HL-60/S4 (cell line): ENCODE data around the gene PRAMEF18.
"Not testable (repeated sequence)": the region's sequence is repeated elsewhere in the genome, so short reads cannot be mapped to it uniquely, and the experiment has no call there.

Experiments used
- in situ Hi-C: fragments of 300-500 bp; cut with MboI; formaldehyde crosslinking; loops from 2 replicates; pipeline ENCODE4 v1.14.3; 2022; ENCODE audit warnings: low sequenced_read_pairs

The PRAMEF18 gene

GRCh38 chr1:13216619-13217018, 9.3 kb downstream of the PRAMEF18 start:
- in situ Hi-C loops, result not testable (repeated sequence)

- in situ Hi-C loops, result not testable (repeated sequence)
Observed at GRCh38 chr1:13208712-13209111, 17.2 kb downstream of the PRAMEF18 start.

DNA sequence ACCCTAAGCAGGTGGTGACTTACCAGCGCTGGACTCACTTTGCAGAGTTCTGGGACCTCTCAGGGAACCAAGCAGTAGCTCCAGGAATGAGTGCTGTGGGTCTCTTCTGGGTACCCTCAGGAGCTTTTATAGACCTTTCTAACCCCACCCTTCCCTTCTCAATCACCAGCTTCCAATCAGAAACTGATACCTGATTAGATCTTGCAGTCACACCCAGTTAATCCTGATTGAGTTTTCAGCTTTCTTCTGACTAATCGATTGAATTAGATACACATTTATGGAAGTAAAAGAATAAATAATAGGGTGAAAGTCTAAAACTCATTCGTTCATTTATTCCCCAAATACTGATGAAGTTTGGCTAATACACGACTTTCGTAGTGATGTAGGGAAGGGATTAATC, 24.6 kb downstream of the PRAMEF18 start, which contains the start of gene PRAMEF13:
PRAMEF13 (minus strand) TSS at position 101 of the 400 bp plus-strand sequence. CDS start 1,820 bp downstream, outside the sequence.
- in situ Hi-C loops, result not testable (repeated sequence)
